ENCODE measurements around the gene CRMP1.

CRMP1 gene

GRCh38 chr4:5783486-5783885 lies 109.4 kb downstream of the CRMP1 start:
- no peak for TF ChIP-seq CTCF (IDR thresholded peaks at IDR 0.05; ENCODE audit: low read depth, low read length)
- no peak for DNase-seq (ENCODE audit: low read depth, low spot score)
- no peak overlapping the region for H3K4me3 ChIP-seq (ENCODE audit: low read depth, low read length)
- in situ Hi-C loops (cut with HindIII; ENCODE audit: low sequenced_read_pairs) = no loop called here

- DNase-seq (ENCODE audit: low read depth, low spot score) = no peak
- in situ Hi-C loops (cut with HindIII; ENCODE audit: low sequenced_read_pairs) = no loop called here
- TF ChIP-seq CTCF (IDR thresholded peaks at IDR 0.05; ENCODE audit: low read depth, low read length) = no peak
- H3K4me3 ChIP-seq (ENCODE audit: low read depth, low read length) = no peak overlapping the region
These were observed 109.9 kb downstream of the CRMP1 start for GRCh38 chr4:5782829-5783476.

GRCh38 chr4:5781691-5782090 lies 111.2 kb downstream of the CRMP1 start:
- no peak for TF ChIP-seq CTCF (IDR thresholded peaks at IDR 0.05; ENCODE audit: low read depth, low read length)
- DNase-seq (ENCODE audit: low read depth, low spot score) = no peak
- H3K4me3 ChIP-seq (ENCODE audit: low read depth, low read length) = no peak overlapping the region
- in situ Hi-C loops (cut with HindIII; ENCODE audit: low sequenced_read_pairs) = no loop called here

GRCh38 chr4:5780831-5781480 lies 111.9 kb downstream of the CRMP1 start:
- no peak for TF ChIP-seq CTCF (IDR thresholded peaks at IDR 0.05; ENCODE audit: low read depth, low read length)
- no peak for DNase-seq (ENCODE audit: low read depth, low spot score)
- no peak overlapping the region for H3K4me3 ChIP-seq (ENCODE audit: low read depth, low read length)
- in situ Hi-C loops (cut with HindIII; ENCODE audit: low sequenced_read_pairs) = no loop called here

GRCh38 chr4:5776510-5776909 lies 116.4 kb downstream of the CRMP1 start:
- in situ Hi-C loops (cut with HindIII; ENCODE audit: low sequenced_read_pairs) = no loop called here
- DNase-seq (ENCODE audit: low read depth, low spot score) = no peak
- TF ChIP-seq CTCF (IDR thresholded peaks at IDR 0.05; ENCODE audit: low read depth, low read length) = no peak
- H3K4me3 ChIP-seq (ENCODE audit: low read depth, low read length) = no peak overlapping the region

GRCh38 chr4:5774416-5775036 lies 118.4 kb downstream of the CRMP1 start:
- in situ Hi-C loops (cut with HindIII; ENCODE audit: low sequenced_read_pairs) = no loop called here
- TF ChIP-seq CTCF (IDR thresholded peaks at IDR 0.05; ENCODE audit: low read depth, low read length) = no peak
- no peak for DNase-seq (ENCODE audit: low read depth, low spot score)
- no peak overlapping the region for H3K4me3 ChIP-seq (ENCODE audit: low read depth, low read length)

Data from astrocyte of the spinal cord (primary cell).